ENCODE data around the gene IL1R1. TPM values are rescaled to one million over a fixed set of nuclear protein-coding genes. Genes with fewer than 3 reads are reported as not detected.
"Not testable (repeated sequence)": the region's sequence is repeated elsewhere in the genome, so short reads cannot be mapped to it uniquely, and the experiment has no call there.

Gene IL1R1
- total and polyA plus RNA-seq, 4 experiments from 2014 or later = 0.86 to 2.6 (median 1.1) TPM

DNA sequence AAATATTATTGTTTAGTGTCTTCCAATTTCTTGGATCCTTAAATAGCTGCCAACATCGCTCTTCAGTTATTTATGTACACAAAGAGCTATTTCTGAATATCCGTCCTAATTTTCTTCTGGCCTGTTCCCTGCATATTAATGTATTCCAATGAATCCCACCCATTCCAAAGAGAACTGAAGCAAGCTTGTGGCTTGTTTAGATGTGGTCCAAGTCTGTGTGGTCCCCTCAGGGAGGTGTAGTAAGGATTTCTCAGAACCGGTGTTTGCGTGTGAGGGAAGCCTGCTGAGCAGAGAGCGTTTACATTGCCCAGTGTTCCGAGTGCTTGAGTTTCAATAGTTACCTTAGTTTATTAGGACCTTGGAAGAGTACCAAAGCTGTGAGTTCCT is 25.1 kb upstream of the IL1R1 start:
- intact Hi-C loops (cut with micrococcal nuclease) = no loop called here
- Mint-ChIP-seq H3K27ac (no peak overlapping the region), H3K4me1 (peaks cover 0 to 6% (median 3%) of the 10 kb centered on the region in 4 donors), H3K27me3 (peaks cover 4 to 5% of the 10 kb centered on the region in 2 donors), H3K36me3 (no peaks in the 10 kb centered on the region), H3K9me3 (peaks cover 0 to 2% (median 0%) of the 10 kb centered on the region in 8 donors), H3K4me3 (no peak overlapping the region)
- H3K27me3 ChIP-seq (ENCODE audit: insufficient read depth, low read length) = no peaks in the 10 kb centered on the region
- H3K27ac ChIP-seq (ENCODE audit: low read depth, low read length) = no peak overlapping the region
- H3K4me1 ChIP-seq (ENCODE audit: insufficient read depth, low read length) = no peaks in the 10 kb centered on the region
- no peak for DNase-seq
- ChIA-PET POLR2A (ENCODE audit: partially characterized antibody) (interaction anchor here (1.0 kb wide), 1 partner anchor 9 kb away, joined by 3 read pairs; no protein-coding TSS in a partner anchor), CTCF (ENCODE audit: partially characterized antibody) (no interaction called here)
- no peaks in the 10 kb centered on the region for H3K9me3 ChIP-seq (ENCODE audit: control insufficient read depth in 1 of 2, low read length in 2 of 2)
- H3K36me3 ChIP-seq (ENCODE audit: insufficient read depth, low read length) = no peaks in the 10 kb centered on the region
- no peak overlapping the region for H3K4me3 ChIP-seq (ENCODE audit: low read length in 2 of 2)

GRCh38 chr2:102119255-102119654 is 23.3 kb upstream of the IL1R1 start:
- H3K4me3 Mint-ChIP-seq = no peak overlapping the region
- H3K4me3 ChIP-seq (ENCODE audit: low read length in 2 of 2) = no peak overlapping the region
- CTCF ChIA-PET (ENCODE audit: partially characterized antibody) = no interaction called here

GRCh38 chr2:102120261-102120660 is 22.3 kb upstream of the IL1R1 start:
- H3K4me3 Mint-ChIP-seq = no peak overlapping the region
- H3K27ac Mint-ChIP-seq = no peak overlapping the region
- no peaks in the 10 kb centered on the region for H3K36me3 Mint-ChIP-seq
- Histone ChIP-seq H3K27me3 (ENCODE audit: insufficient read depth, low read length) (no peaks in the 10 kb centered on the region), H3K36me3 (ENCODE audit: insufficient read depth, low read length) (no peaks in the 10 kb centered on the region), H3K4me1 (ENCODE audit: insufficient read depth, low read length) (no peaks in the 10 kb centered on the region), H3K27ac (ENCODE audit: low read depth, low read length) (no peak overlapping the region), H3K9me3 (ENCODE audit: control insufficient read depth in 1 of 2, low read length in 2 of 2) (no peaks in the 10 kb centered on the region), H3K4me3 (ENCODE audit: low read length in 2 of 2) (no peak overlapping the region)
- intact Hi-C loops (cut with micrococcal nuclease) = no loop called here
- H3K4me1 Mint-ChIP-seq = peaks cover 0 to 5% (median 2%) of the 10 kb centered on the region in 4 donors
- H3K9me3 Mint-ChIP-seq = peaks cover 0 to 2% (median 0%) of the 10 kb centered on the region in 8 donors
- ChIA-PET CTCF (ENCODE audit: partially characterized antibody) (no interaction called here), POLR2A (ENCODE audit: partially characterized antibody) (no interaction called here)
- peaks cover 3 to 4% of the 10 kb centered on the region in 2 donors for H3K27me3 Mint-ChIP-seq
- DNase-seq = no peak

More at GRCh38 chr2:102119255-102119654, 23.3 kb upstream of the IL1R1 start:
- Histone ChIP-seq H3K27me3 (ENCODE audit: insufficient read depth, low read length) (no peaks in the 10 kb centered on the region), H3K4me1 (ENCODE audit: insufficient read depth, low read length) (no peaks in the 10 kb centered on the region), H3K9me3 (ENCODE audit: control insufficient read depth in 1 of 2, low read length in 2 of 2) (no peaks in the 10 kb centered on the region), H3K36me3 (ENCODE audit: insufficient read depth, low read length) (no peaks in the 10 kb centered on the region), H3K27ac (ENCODE audit: low read depth, low read length) (no peak overlapping the region)
- POLR2A ChIA-PET (ENCODE audit: partially characterized antibody) = no interaction called here
- Mint-ChIP-seq H3K36me3 (no peaks in the 10 kb centered on the region), H3K9me3 (peaks cover 0 to 2% (median 0%) of the 10 kb centered on the region in 8 donors), H3K4me1 (peaks cover 0 to 6% (median 3%) of the 10 kb centered on the region in 4 donors), H3K27me3 (peaks cover 2 to 5% of the 10 kb centered on the region in 2 donors), H3K27ac (no peak overlapping the region)
- intact Hi-C loops (cut with micrococcal nuclease) = no loop called here
- no peak for DNase-seq

GRCh38 chr2:102120701-102121159 is 21.8 kb upstream of the IL1R1 start:
- POLR2A ChIA-PET (ENCODE audit: partially characterized antibody) = no interaction called here
- CTCF ChIA-PET (ENCODE audit: partially characterized antibody) = no interaction called here

GRCh38 chr2:102122115-102122514 is 20.4 kb upstream of the IL1R1 start:
- Histone ChIP-seq H3K36me3 (ENCODE audit: insufficient read depth, low read length) (no peaks in the 10 kb centered on the region), H3K9me3 (ENCODE audit: control insufficient read depth in 1 of 2, low read length in 2 of 2) (no peaks in the 10 kb centered on the region), H3K4me1 (ENCODE audit: insufficient read depth, low read length) (no peaks in the 10 kb centered on the region), H3K27me3 (ENCODE audit: insufficient read depth, low read length) (no peaks in the 10 kb centered on the region), H3K4me3 (ENCODE audit: low read length in 2 of 2) (no peak overlapping the region), H3K27ac (ENCODE audit: low read depth, low read length) (no peak overlapping the region)
- Mint-ChIP-seq H3K36me3 (no peaks in the 10 kb centered on the region), H3K4me1 (peaks cover 0 to 2% (median under 1%) of the 10 kb centered on the region in 4 donors), H3K27ac (peak overlapping the region in 1 of 7 donors; percentile 26), H3K27me3 (peaks cover 0 to 5% of the 10 kb centered on the region in 2 donors), H3K9me3 (peaks cover 0 to 2% (median 0%) of the 10 kb centered on the region in 8 donors), H3K4me3 (no peak overlapping the region)
- ChIA-PET POLR2A (ENCODE audit: partially characterized antibody) (no interaction called here), CTCF (ENCODE audit: partially characterized antibody) (no interaction called here)
- no peak for DNase-seq
- intact Hi-C loops (cut with micrococcal nuclease) = no loop called here

More at GRCh38 chr2:102120701-102121159, 21.8 kb upstream of the IL1R1 start:
- no peak overlapping the region for H3K27ac Mint-ChIP-seq
- intact Hi-C loops (cut with micrococcal nuclease) = no loop called here
- peaks cover 0 to 2% (median 0%) of the 10 kb centered on the region in 8 donors for H3K9me3 Mint-ChIP-seq
- Histone ChIP-seq H3K4me1 (ENCODE audit: insufficient read depth, low read length) (no peaks in the 10 kb centered on the region), H3K27me3 (ENCODE audit: insufficient read depth, low read length) (no peaks in the 10 kb centered on the region), H3K4me3 (ENCODE audit: low read length in 2 of 2) (no peak overlapping the region), H3K36me3 (ENCODE audit: insufficient read depth, low read length) (no peaks in the 10 kb centered on the region), H3K9me3 (ENCODE audit: control insufficient read depth in 1 of 2, low read length in 2 of 2) (no peaks in the 10 kb centered on the region), H3K27ac (ENCODE audit: low read depth, low read length) (no peak overlapping the region)
- H3K4me1 Mint-ChIP-seq = peaks cover 0 to 2% (median under 1%) of the 10 kb centered on the region in 4 donors
- no peak for DNase-seq
- H3K36me3 Mint-ChIP-seq = no peaks in the 10 kb centered on the region
- no peak overlapping the region for H3K4me3 Mint-ChIP-seq
- H3K27me3 Mint-ChIP-seq = peaks cover 2 to 3% of the 10 kb centered on the region in 2 donors

GRCh38 chr2:102122909-102123308 is 19.6 kb upstream of the IL1R1 start:
- H3K27me3 Mint-ChIP-seq = peaks cover 0 to 5% of the 10 kb centered on the region in 2 donors
- no peak overlapping the region for H3K4me3 Mint-ChIP-seq
- H3K36me3 Mint-ChIP-seq = no peaks in the 10 kb centered on the region
- Histone ChIP-seq H3K36me3 (ENCODE audit: insufficient read depth, low read length) (no peaks in the 10 kb centered on the region), H3K4me1 (ENCODE audit: insufficient read depth, low read length) (no peaks in the 10 kb centered on the region), H3K27ac (ENCODE audit: low read depth, low read length) (no peak overlapping the region), H3K27me3 (ENCODE audit: insufficient read depth, low read length) (no peaks in the 10 kb centered on the region), H3K9me3 (ENCODE audit: control insufficient read depth in 1 of 2, low read length in 2 of 2) (no peaks in the 10 kb centered on the region), H3K4me3 (ENCODE audit: low read length in 2 of 2) (no peak overlapping the region)
- ChIA-PET CTCF (ENCODE audit: partially characterized antibody) (no interaction called here), POLR2A (ENCODE audit: partially characterized antibody) (no interaction called here)
- H3K9me3 Mint-ChIP-seq = peaks cover 0 to 2% (median 0%) of the 10 kb centered on the region in 8 donors
- H3K4me1 Mint-ChIP-seq = peaks cover 0 to 7% (median under 1%) of the 10 kb centered on the region in 4 donors
- no peak overlapping the region for H3K27ac Mint-ChIP-seq
- intact Hi-C loops (cut with micrococcal nuclease) = no loop called here
- no peak for DNase-seq

DNA sequence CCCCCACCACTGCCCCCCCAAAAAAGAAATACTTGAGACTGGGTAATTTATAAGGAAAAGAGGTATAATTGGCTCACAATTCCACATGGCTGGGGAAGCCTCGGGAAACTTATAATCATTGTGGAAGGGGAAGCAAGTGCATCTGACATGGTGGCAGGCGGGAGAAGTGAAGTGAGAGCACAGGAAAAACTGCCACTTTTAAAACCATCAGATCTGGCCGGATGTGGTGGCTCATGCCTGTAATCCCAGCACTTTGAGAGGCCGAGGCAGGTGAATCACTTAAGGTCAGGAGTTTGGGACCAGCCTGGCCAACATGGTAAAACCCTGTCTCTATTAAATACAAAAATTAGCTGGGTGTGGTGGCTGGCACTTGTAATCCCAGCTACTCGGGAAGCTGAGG is 18.1 kb upstream of the IL1R1 start:
- POLR2A ChIA-PET (ENCODE audit: partially characterized antibody); H3K4me3 Mint-ChIP-seq; H3K4me3 ChIP-seq (ENCODE audit: low read length in 2 of 2); H3K36me3 Mint-ChIP-seq; intact Hi-C loops (cut with micrococcal nuclease); H3K27me3 ChIP-seq (ENCODE audit: insufficient read depth, low read length); H3K4me1 Mint-ChIP-seq; H3K9me3 Mint-ChIP-seq; H3K4me1 ChIP-seq (ENCODE audit: insufficient read depth, low read length); H3K36me3 ChIP-seq (ENCODE audit: insufficient read depth, low read length); H3K27me3 Mint-ChIP-seq; CTCF ChIA-PET (ENCODE audit: partially characterized antibody); H3K27ac Mint-ChIP-seq; H3K27ac ChIP-seq (ENCODE audit: low read depth, low read length); H3K9me3 ChIP-seq (ENCODE audit: control insufficient read depth in 1 of 2, low read length in 2 of 2); DNase-seq: not testable (repeated sequence)

All from CD4-positive, alpha-beta memory T cell (primary cell).